Lung (tissue), 12 donors: ENCODE data around the gene MMP2. TPM values are rescaled to one million over a fixed set of nuclear protein-coding genes. Genes with fewer than 3 reads are reported as not detected.

Source experiments
- ATAC-seq: fragments of 200-7000 bp; cut with Tn5 transposase; one replicate; pipeline ENCODE4 v1.9.1; 2020; ENCODE audit warnings: moderate number of reproducible peaks; ENCODE audit not compliant: insufficient read depth, low FRiP score
- DNase-seq, 3 donors: peaks; one replicate each; pipeline ENCODE4 v3.0.0-alpha.2; 2013 to 2017
- H3K27ac ChIP-seq, 2 donors: one replicate each; pipeline ENCODE4 v1.5.1; 2013; ENCODE audit warnings: mild to moderate bottlenecking in 2 of 2, moderate library complexity in 2 of 2, control low read depth in 1 of 2, inconsistent platforms in 1 of 2, low read depth in 1 of 2, low read length in 1 of 2
- H3K27me3 ChIP-seq, 3 donors: one replicate each; pipeline ENCODE4 v1.5.1; 2013; ENCODE audit warnings: low read length in 2 of 3; ENCODE audit not compliant: control insufficient read depth in 3 of 3, insufficient read depth in 3 of 3
- H3K36me3 ChIP-seq, 4 donors: one replicate each; pipeline ENCODE4 v1.5.1; 2013; ENCODE audit warnings: low read length in 4 of 4, mild to moderate bottlenecking in 1 of 4, moderate library complexity in 1 of 4; ENCODE audit not compliant: control insufficient read depth in 4 of 4, insufficient read depth in 4 of 4
- H3K4me1 ChIP-seq, 5 donors: one replicate each; pipeline ENCODE4 v1.5.1; 2013; ENCODE audit warnings: low read length in 5 of 5, mild to moderate bottlenecking in 2 of 5, moderate library complexity in 1 of 5; ENCODE audit not compliant: control insufficient read depth in 5 of 5, insufficient read depth in 5 of 5
- H3K4me3 ChIP-seq: one replicate; pipeline ENCODE4 v1.5.1; 2013; ENCODE audit warnings: mild to moderate bottlenecking, control low read depth, moderate library complexity
- H3K9ac ChIP-seq, 2 donors: one replicate each; pipeline ENCODE4 v1.5.1; 2013; ENCODE audit warnings: low read length in 2 of 2, control low read depth in 1 of 2; ENCODE audit not compliant: insufficient read depth in 1 of 2
- H3K9me3 ChIP-seq, 4 donors: one replicate each; pipeline ENCODE4 v1.5.1; 2013; ENCODE audit warnings: low read length in 3 of 4, mild to moderate bottlenecking in 1 of 4, moderate library complexity in 1 of 4; ENCODE audit not compliant: control insufficient read depth in 4 of 4, insufficient read depth in 3 of 4
- CTCF ChIP-seq: IDR thresholded peaks from 2 replicates; pipeline ENCODE4 v1.5.1; 2012; ENCODE audit warnings: mild to moderate bottlenecking; ENCODE audit errors: control extremely low read depth, extremely low read depth
- WGBS, 2 donors: extraction: QIAGEN DNeasy Blood & Tissue Kit; methylation state at CpG; one replicate each; pipeline ENCODE4 v1.1.7; 2013; 5-methylcytosine and 5-hydroxymethylcytosine counted together
- polyA plus RNA-seq, 2 donors: library from polyadenylated mRNA; stranded (reverse); fragments of 200-250 nt; gene quantifications; one replicate each; pipeline ENCODE4 v1.2.1, GENCODE V29; 2013
- total RNA-seq, 2 donors: library from RNA; depleted of rRNA in 1 of 2; stranded (reverse); fragments of >200 nt in 1 of 2; gene quantifications; one replicate each; pipeline ENCODE4 v1.2.1, GENCODE V29; 2014 to 2021
- donor health status: control.
- donor health status: control.
- donor health status: Bipolar disorder and iron deficiency.
- donor health status: healthy.
- donor health status: DM: yes; HTN: yes; CAD: no.

Gene MMP2
- total and polyA plus RNA-seq, 4 donors: 41.9 to 291 (median 169) TPM

- no peaks in the 10 kb centered on the region for H3K4me1 ChIP-seq
- H3K9me3 ChIP-seq: no peaks in the 10 kb centered on the region
- H3K36me3 ChIP-seq: no peaks in the 10 kb centered on the region
- WGBS, 2 donors: 81 to 83% methylated on average over 6 of the region's 6 CpGs
- no peak overlapping the region for H3K27ac ChIP-seq
- H3K4me3 ChIP-seq: no peak overlapping the region
- no peak overlapping the region for H3K9ac ChIP-seq
- DNase-seq (no peak), ATAC-seq (no peak)
- no peaks in the 10 kb centered on the region for H3K27me3 ChIP-seq
- TF ChIP-seq CTCF: no peak
Measured at GRCh38 chr16:55454861-55455260, 24.1 kb upstream of the MMP2 start.

- DNase-seq (no peak), ATAC-seq (no peak)
- TF ChIP-seq CTCF: no peak
- Histone ChIP-seq H3K27ac (no peak overlapping the region), H3K9ac (no peak overlapping the region), H3K4me3 (no peak overlapping the region), H3K36me3 (no peaks in the 10 kb centered on the region), H3K9me3 (no peaks in the 10 kb centered on the region), H3K27me3 (no peaks in the 10 kb centered on the region), H3K4me1 (no peaks in the 10 kb centered on the region)
- 62 to 82% methylated on average over 6 of the region's 6 CpGs for WGBS, 2 donors
Measured at GRCh38 chr16:55462241-55462640, 16.8 kb upstream of the MMP2 start.

- H3K27ac ChIP-seq: no peak overlapping the region
- no peak overlapping the region for H3K9ac ChIP-seq
- TF ChIP-seq CTCF: no peak
- H3K36me3 ChIP-seq: no peaks in the 10 kb centered on the region
- WGBS, 2 donors: 42 to 56% methylated on average over 4 of the region's 4 CpGs
- DNase-seq (no peak), ATAC-seq (no peak)
- no peaks in the 10 kb centered on the region for H3K9me3 ChIP-seq
- no peaks in the 10 kb centered on the region for H3K4me1 ChIP-seq
- no peak overlapping the region for H3K4me3 ChIP-seq
- H3K27me3 ChIP-seq: no peaks in the 10 kb centered on the region
Measured at GRCh38 chr16:55464375-55464774, 14.6 kb upstream of the MMP2 start.

- Histone ChIP-seq H3K4me1 (no peaks in the 10 kb centered on the region), H3K9ac (no peak overlapping the region), H3K27me3 (no peaks in the 10 kb centered on the region), H3K36me3 (no peaks in the 10 kb centered on the region), H3K9me3 (no peaks in the 10 kb centered on the region), H3K4me3 (no peak overlapping the region), H3K27ac (no peak overlapping the region)
- TF ChIP-seq CTCF: peak; percentile 100
- peak; percentile 95 for ATAC-seq
- DNase-seq: peak; percentile 92 to 93 (median 92)
- WGBS, 2 donors: 32 to 33% methylated on average over 19 of the region's 19 CpGs
Measured at GRCh38 chr16:55465077-55465896, 13.7 kb upstream of the MMP2 start.
